CD4-positive, alpha-beta T cell treated with Interleukin-17A for 1 hour (primary cell): ENCODE results near the gene SMIM10L2A.
"Not testable (repeated sequence)": the region's sequence is repeated elsewhere in the genome, so short reads cannot be mapped to it uniquely, and the experiment has no call there.

Experiments used
- DNase-seq: peaks from one replicate; pipeline ENCODE4 v3.0.0-alpha.2; 2020

Gene SMIM10L2A

GRCh38 chrX:135423173-135423864, 1.6 kb downstream of the SMIM10L2A start:
- not testable (repeated sequence) for DNase-seq

- DNase-seq, result no peak
These were observed 2.7 kb downstream of the SMIM10L2A start for GRCh38 chrX:135424469-135424868.

- DNase-seq, result no peak
These were observed 3.6 kb downstream of the SMIM10L2A start for GRCh38 chrX:135425026-135425965.

GRCh38 chrX:135429429-135429828, 7.7 kb downstream of the SMIM10L2A start:
- DNase-seq, result no peak

GRCh38 chrX:135431886-135432285, 10.1 kb downstream of the SMIM10L2A start:
- no peak for DNase-seq

- no peak for DNase-seq
These were observed 10.7 kb downstream of the SMIM10L2A start for GRCh38 chrX:135432453-135432852.

GRCh38 chrX:135432881-135433521, 11.3 kb downstream of the SMIM10L2A start:
- DNase-seq, result no peak

GRCh38 chrX:135433531-135434257, 11.9 kb downstream of the SMIM10L2A start:
- DNase-seq, result no peak

- DNase-seq, result no peak
These were observed 12.8 kb downstream of the SMIM10L2A start for GRCh38 chrX:135434258-135435138.

- no peak for DNase-seq
These were observed 13.6 kb downstream of the SMIM10L2A start for GRCh38 chrX:135435139-135435922.

GRCh38 chrX:135435933-135436332, 14.2 kb downstream of the SMIM10L2A start:
- DNase-seq, result no peak

- no peak for DNase-seq
These were observed 14.7 kb downstream of the SMIM10L2A start for GRCh38 chrX:135436456-135436855.

GRCh38 chrX:135436966-135437866, 15.5 kb downstream of the SMIM10L2A start:
- DNase-seq, result no peak

GRCh38 chrX:135437867-135438733, 16.4 kb downstream of the SMIM10L2A start:
- DNase-seq, result no peak

GRCh38 chrX:135438734-135439043, 16.9 kb downstream of the SMIM10L2A start:
- DNase-seq, result no peak

GRCh38 chrX:135449637-135450550, 28.1 kb downstream of the SMIM10L2A start:
- no peak for DNase-seq

GRCh38 chrX:135453381-135453780, 31.6 kb downstream of the SMIM10L2A start:
- no peak for DNase-seq

GRCh38 chrX:135454816-135455215, 33.1 kb downstream of the SMIM10L2A start:
- no peak for DNase-seq
